B cell (primary cell): ENCODE measurements around the gene C20orf144.

Experiments used
- EZH2 ChIP-seq: IDR thresholded peaks from 2 replicates; pipeline ENCODE4 v1.6.1; 2012; ENCODE audit warnings: borderline replicate concordance, low read depth, mild to moderate bottlenecking, moderate library complexity, low read length; ENCODE audit not compliant: insufficient read depth, poor library complexity, severe bottlenecking
- TF ChIP-seq, protein P1 (sequence below): fragments of 200-600 bp; IDR thresholded peaks from one replicate; pipeline ENCODE4 v1.8.0; 2022; ENCODE audit warnings: antibody characterized with exemption, mild to moderate bottlenecking

DNA sequence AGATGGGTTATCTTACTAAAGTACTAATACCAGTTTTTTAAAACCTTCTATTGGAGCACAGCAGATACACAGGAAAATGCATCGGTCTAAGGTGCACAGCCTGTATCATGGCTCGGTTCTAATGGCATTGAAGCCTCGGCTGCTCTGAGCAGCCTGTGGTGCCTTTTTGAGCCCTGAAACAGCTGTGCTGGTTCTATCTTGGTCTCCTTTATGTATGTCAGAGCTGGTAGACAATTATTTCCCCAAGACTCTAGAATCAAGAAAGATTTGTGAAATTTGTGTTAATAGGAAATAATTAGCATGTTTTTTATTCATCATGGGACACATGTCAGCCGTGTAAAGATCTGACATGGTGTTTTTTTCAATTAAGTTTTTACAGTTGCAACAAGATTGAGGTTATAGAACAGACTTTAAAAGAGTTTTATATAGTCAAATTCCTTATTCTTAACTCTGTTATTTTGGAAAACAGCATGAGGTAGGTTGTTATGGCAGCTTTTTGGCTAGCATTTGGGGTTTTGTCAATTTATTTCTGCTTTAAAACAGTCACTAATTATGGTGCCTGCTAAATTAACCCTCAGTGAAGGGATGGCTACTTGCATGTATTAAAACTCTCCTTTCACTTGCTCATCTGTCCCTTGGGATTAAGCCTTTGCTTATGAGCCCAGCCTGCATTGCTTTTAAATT lies 40.3 kb upstream of the C20orf144 start:
- TF ChIP-seq, protein P1, sequence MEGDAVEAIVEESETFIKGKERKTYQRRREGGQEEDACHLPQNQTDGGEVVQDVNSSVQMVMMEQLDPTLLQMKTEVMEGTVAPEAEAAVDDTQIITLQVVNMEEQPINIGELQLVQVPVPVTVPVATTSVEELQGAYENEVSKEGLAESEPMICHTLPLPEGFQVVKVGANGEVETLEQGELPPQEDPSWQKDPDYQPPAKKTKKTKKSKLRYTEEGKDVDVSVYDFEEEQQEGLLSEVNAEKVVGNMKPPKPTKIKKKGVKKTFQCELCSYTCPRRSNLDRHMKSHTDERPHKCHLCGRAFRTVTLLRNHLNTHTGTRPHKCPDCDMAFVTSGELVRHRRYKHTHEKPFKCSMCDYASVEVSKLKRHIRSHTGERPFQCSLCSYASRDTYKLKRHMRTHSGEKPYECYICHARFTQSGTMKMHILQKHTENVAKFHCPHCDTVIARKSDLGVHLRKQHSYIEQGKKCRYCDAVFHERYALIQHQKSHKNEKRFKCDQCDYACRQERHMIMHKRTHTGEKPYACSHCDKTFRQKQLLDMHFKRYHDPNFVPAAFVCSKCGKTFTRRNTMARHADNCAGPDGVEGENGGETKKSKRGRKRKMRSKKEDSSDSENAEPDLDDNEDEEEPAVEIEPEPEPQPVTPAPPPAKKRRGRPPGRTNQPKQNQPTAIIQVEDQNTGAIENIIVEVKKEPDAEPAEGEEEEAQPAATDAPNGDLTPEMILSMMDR = no peak
- TF ChIP-seq EZH2 = no peak
